Central memory CD4-positive, alpha-beta T cell (primary cell): Measurements from ENCODE around the gene EPG5.
"Not testable (repeated sequence)": the region's sequence is repeated elsewhere in the genome, so short reads cannot be mapped to it uniquely, and the experiment has no call there.

Experiments
- DNase-seq: peaks from one replicate; pipeline ENCODE4 v3.0.0; 2022

The EPG5 gene

GRCh38 chr18:45836242-45837205 lies 130.6 kb downstream of the EPG5 start:
- DNase-seq: no peak

GRCh38 chr18:45835057-45835636 lies 132.0 kb downstream of the EPG5 start:
- DNase-seq: no peak

DNA sequence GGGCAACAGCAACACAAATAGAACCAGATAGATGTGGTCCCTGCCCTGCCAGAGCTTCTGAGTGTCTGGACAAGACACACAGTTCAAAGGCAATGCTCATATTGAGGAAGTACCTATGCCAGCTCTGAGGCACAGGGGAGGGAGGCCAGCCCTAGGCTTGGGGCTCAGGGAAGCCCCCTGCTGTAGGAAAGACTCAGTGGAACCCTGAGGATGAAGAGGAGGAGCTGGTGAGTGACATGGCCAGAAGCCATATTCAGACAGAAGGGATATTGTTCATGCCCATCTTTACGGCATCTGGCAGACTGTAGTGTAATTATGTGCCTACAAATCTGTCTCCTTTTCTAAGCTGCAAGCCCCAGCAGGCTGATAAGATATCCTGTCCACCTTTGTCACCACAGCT lies 132.8 kb downstream of the EPG5 start:
- DNase-seq: no peak

GRCh38 chr18:45833846-45834245 lies 133.3 kb downstream of the EPG5 start:
- no peak for DNase-seq

- no peak for DNase-seq
Observed at GRCh38 chr18:45830917-45831316, 136.2 kb downstream of the EPG5 start.

- no peak for DNase-seq
Observed at GRCh38 chr18:45829855-45830254, 137.3 kb downstream of the EPG5 start.

GRCh38 chr18:45828917-45829811 lies 138.0 kb downstream of the EPG5 start:
- no peak for DNase-seq

DNA sequence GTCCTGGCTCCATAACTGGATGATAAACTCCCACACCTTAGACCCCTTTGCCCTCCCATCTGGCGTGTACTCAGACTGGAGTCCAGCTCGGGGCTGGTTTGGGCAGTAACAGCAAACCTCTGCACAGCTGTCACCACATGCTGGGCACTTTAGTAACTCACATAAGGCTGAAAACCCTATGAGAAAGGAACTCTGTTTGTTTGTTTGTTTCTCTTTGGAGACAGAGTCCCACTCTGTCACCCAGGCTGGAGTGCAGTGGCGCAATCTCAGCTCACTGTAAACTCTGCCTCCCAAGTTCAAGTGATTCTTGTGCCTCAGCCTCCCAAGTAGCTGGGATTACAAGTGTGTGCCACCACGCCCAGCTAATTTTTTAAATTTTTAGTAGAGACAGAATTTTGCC lies 140.4 kb downstream of the EPG5 start:
- DNase-seq: not testable (repeated sequence)

DNA sequence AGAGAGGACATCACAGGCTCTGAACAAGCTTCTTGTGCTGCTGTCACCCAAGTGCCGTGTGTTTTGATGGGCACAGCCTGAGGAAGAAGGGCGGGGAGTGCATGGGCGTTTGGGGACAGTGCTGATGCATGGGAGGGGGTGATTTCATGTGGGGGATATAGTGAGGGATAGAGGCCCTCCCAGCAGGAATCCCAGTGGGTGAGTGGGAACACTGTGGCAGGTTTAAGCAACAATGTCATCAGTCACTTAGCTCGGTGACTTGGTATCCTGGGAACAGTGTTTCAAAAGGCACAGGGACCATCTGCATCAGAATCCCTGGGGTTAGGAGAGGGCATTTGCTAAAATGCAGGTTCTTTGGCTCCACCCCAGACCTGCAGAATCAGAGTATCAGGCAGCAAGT lies 141.0 kb downstream of the EPG5 start:
- no peak for DNase-seq

- DNase-seq: no peak
Observed at GRCh38 chr18:45825258-45826044, 141.7 kb downstream of the EPG5 start, which contains the start of gene SIGLEC15. SIGLEC15 (plus strand) TSS chr18:45825675; CDS start chr18:45825729, 54 bp downstream.

- DNase-seq: no peak
Observed at GRCh38 chr18:45821711-45822110, 145.4 kb downstream of the EPG5 start.

GRCh38 chr18:45821026-45821425 lies 146.1 kb downstream of the EPG5 start:
- DNase-seq: no peak

DNA sequence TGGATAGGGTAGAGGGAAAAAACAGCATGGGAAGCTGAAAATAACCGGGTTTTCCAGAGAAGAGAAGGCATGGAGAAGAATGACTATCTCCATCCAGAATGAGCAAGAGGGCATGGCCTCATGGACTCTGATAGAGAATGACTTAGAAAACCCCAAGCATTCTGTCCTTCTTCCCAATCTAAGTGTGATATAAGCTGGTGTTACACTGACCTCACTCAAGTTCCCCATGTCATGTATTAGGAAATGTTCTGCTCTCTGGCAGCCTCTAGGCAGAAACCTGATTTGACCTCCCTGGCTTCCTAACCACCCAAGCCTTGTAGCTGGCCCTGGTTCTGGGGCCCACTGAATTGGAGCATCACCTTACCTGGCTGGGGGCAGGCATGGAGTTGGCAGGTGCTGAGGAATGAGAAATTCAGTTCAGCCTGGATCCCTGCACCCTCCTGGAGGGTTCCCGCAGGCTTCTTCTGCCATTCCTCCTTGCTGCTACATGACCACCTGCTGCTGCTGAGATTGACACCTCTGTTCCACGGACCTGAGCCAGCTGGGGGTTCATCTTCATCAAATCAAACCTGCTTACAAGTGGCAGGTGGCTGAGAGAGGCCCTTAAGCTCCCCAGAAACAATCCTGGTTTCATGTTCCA lies 146.9 kb downstream of the EPG5 start:
- no peak for DNase-seq

DNA sequence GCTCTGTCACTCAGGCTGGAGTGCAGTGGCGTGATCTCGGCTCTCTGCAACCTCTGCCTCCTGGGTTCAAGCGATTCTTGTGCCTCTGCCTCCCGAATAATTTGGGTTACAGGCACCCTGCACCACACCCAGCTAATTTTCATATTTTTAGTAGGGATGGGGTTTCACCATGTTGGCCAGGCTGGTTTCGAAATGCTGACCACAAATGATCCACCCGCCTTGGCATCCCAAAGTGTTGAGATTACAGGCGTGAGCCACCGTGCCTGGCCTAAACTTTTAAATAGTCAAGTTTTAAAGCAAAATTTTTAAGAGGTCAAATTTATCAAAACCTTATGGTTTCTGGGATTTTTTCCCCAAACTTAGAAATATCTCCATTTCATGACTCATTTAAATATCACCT lies 148.4 kb downstream of the EPG5 start:
- not testable (repeated sequence) for DNase-seq

DNA sequence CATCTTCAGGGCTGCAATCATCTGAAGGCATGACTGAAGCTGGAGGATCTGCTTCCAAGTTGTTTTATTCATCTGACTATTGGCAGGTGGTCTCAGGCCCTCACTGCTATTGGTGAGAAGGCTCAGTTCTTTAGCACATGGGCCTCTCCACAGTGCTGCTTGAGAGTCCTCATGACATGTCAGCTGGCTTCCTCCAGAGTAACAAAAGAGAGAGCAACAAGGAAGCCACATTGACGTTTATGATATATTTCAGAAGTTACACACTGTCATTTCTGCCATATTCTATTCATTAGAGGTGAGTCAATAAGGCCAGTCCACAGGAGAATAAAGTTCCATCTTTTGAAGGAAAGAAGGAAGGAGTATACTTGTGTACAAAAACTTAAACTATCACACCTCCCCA lies 149.6 kb downstream of the EPG5 start:
- DNase-seq: no peak

- not testable (repeated sequence) for DNase-seq
Observed at GRCh38 chr18:45814733-45815132, 152.4 kb downstream of the EPG5 start.

GRCh38 chr18:45807144-45807543 lies 160.0 kb downstream of the EPG5 start:
- not testable (repeated sequence) for DNase-seq

DNA sequence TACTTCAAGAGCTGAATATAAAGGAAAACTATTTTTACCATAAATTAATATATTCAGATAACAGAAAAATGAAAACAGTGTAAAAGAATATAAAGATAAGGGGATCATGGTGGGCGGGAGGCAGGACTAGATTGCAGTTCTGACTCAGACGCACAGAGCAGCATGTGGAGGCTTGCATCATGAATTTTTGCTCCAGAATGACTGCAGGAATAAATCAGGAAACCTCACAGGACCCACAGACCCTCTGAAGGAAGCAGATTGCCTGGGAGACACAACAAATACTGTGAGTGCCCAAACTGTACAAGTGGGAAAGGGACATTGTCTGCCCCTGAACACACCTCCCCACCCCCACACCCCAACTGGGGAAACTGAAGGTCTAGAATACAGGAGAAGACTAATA lies 160.9 kb downstream of the EPG5 start:
- DNase-seq: no peak

GRCh38 chr18:45805551-45805950 lies 161.6 kb downstream of the EPG5 start:
- DNase-seq: no peak

DNA sequence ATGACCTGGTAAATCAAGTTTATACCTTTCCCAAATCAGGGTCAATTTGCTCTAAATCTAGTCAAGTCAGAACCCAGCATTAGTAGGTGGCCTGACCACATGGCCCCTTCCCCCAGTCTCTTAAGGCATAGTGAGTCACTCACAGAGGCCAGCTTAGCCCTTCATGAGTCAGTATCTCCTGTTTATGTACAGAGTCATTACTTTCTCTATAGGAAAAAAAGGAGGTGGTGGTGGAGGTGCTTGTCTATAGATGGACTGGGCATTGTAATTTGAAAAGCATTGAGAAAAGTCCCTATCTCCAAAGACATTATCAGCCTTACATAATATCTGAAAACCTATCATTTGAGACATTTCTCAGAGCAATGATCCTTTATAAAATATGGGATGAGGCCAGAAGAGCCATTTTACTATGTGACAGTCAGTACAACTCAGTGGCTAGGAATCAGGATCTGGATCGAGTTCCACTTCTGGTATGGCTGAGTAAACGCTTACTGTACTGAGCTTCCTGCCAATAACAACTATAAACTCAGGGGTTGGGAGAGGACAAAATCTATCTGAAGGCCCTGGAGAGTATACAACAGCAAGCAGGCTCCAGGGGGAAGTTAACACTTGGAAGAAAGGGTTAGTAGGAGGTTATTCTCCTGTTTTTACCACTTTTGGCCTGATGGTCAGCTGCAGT lies 164.2 kb downstream of the EPG5 start:
- DNase-seq: no peak

- no peak for DNase-seq
Observed at GRCh38 chr18:45801416-45802004, 165.6 kb downstream of the EPG5 start.
